Renal cortical epithelial cell (primary cell): ENCODE data around the gene SPOCK1. TPM values are rescaled to one million over a fixed set of nuclear protein-coding genes. Genes with fewer than 3 reads are reported as not detected.

Source experiments
- DNase-seq: peaks from one replicate; pipeline ENCODE4 v3.0.0-alpha.2; 2011; ENCODE audit warnings: low read depth
- total RNA-seq: library from RNA; depleted of rRNA; stranded (reverse); fragments of >200 nt; gene quantifications from 2 replicates; pipeline ENCODE4 v1.2.3, GENCODE V29; 2014

The SPOCK1 gene
- total RNA-seq, 1 donor from 2014 or later = 224 TPM

DNA sequence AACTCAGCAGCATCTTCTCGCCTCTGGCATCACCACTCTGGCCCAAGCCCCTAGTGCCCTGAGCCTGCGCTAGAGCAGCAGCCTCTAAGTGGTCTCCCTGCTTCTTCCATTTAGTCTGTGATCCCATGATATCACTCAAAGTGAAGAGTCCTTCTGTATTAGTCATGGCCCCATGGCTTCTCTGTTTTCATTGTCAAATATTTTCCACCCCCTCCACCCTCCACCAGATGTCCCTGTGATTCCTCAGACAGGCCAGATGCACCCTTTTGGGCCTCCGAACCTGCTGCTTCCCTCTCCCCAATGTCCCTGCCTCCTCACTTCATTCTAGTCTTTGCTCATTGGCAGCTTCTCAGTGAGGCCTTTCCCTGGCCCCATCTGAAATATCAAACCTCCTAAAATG lies 299.2 kb downstream of the SPOCK1 start:
- no peak for DNase-seq

DNA sequence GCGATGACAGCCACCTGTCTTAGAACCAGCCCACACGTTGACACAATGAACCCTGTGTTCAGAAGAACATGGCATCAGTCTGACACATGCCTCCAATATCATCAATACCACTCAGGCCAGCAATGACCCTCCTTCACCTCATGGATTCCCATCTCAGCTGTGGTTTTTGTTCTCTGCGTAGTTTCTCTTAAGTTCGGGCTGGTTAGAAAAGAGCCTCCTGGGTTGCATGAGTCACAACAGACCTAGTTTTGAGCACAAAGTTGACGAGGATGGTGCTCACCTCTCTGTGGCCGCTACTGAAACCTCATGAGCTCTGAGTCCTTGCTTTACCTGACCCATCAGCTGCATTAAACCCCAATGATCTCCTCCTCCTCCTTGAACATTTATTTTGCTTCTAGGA lies 299.9 kb downstream of the SPOCK1 start:
- no peak for DNase-seq

DNA sequence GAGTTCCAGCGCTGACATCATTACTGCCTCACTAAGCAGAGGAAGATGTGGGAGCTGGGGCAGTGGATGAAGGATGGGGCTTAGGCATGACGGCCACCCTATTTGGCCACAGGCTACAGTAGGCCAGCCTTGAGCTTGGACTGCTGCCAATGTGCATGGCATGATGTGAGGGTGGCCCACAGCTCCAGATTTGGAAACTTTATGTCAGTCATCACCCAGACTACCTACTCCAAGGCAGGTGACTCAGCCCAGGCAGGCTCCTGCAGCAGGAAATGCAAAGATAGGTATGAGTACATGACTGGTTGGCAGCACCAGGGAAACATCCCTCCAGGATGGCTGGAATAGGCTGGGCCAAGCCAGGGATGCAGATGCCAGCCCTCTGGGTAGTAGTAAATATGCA lies 303.6 kb downstream of the SPOCK1 start:
- DNase-seq = peak; percentile 72

DNA sequence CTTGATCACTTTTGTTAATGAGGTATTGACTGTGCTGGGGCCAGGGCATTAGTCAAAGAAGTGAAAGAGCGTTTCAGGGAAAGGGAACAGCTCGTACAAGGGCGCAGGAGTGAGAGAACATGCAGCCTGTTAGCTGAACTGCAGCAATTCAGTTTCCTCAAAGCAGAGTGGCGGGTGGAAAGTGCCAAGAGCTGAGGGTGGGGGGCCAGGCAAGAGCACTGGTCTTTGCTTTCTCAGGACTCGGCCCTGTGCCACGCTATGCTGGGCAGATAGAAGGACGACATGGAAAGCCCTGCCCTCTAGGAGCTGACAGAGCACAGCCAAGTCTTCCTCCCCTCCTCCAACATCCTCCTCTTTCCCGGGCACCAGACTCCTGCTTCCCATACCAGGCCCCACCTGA lies 304.8 kb downstream of the SPOCK1 start:
- no peak for DNase-seq

DNA sequence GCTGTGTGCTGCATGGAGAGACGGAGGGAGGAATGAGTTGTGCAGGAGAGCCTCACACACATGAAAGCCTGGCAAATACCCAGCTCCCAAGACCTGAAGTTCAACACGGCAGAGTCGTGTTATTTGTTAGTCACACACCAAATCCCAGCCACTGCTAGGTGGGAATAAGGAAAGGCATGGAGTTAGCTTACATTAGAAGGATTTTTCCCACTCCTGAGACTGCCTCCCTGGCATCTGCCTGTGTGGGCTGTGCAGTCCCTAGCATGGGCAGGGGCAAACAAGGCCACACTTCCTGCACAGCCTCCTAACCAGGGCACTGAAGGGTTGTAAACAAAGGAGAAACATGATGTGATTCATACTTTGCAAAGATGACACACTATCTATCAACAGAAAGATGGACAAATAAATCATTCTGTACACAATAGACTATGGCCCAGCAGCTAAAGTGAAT lies 306.8 kb downstream of the SPOCK1 start:
- peak; percentile 83 for DNase-seq

DNA sequence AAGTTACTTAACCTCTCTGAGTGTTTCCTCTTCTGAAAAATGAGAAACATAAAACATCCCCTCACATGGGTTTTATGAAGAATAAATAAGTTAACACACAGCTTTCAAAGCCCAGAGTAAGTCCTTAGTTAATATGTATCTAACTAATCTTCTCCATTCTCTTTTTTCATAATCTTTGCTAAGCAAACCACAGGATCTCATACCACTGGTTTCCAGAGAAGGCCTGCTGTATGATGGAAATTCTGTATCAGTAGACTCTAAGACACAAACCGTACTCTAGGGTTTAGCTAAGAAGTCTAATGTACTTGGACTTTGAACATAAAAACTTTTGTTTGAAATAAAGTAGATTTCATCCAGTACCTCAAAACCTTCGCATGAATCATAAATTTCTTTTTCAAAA lies 307.9 kb downstream of the SPOCK1 start:
- peak; percentile 59 for DNase-seq

DNA sequence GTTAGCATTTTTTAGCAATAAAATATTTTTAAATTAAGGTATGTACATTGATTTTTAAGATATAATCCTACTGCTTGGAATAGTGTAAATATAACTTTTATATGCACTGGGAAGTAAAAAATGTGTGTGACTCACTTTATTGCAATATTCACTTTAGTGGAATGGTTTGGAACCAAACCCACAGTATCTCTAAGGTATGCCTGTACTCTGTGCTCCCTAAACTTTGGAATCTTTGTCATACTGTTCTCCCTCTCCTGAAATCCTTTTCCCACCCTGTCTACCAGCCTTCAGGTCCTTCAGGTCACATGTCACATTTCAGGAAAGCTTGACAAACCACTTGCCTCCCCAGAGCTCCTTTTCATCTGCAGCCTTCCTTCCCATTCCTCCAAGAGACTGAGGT lies 308.7 kb downstream of the SPOCK1 start:
- peak; percentile 63 for DNase-seq

DNA sequence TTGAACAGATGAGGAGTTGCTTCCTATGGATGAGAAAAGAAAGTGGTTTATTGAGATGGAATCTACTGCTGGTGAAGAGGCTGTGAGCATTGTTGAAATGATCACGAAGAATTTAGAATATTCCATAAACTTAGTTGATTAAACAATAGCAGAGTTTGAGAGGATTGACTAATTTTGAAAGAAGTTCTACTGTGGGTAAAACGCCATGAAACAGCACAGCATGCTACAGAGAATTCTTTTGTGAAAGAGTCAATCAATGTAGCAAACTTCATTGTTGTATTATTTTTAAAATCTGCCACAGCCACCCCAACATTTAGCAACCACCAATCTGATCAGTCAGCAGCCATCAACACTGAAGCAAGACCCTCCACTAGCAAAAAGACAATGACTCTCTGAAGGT lies 309.1 kb downstream of the SPOCK1 start:
- DNase-seq = peak; percentile 18

DNA sequence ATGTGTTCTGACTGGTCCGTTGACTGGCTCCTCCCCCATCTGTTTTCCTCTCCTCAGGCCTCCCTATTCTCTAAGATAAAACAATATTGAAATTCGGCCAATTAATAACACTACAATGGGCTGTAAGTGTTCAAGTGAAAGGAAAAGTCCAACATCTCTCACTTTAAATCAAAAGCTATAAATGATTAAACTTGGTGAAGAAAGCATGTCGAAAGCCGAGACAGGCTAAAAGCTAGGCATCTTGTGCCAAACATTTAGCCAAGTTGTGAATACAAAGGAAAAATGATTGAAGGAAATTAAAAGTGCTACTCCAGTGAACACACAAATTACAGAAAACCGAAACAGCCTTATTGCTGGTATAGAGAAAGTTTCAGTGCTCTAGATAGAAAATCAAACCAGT lies 310.6 kb downstream of the SPOCK1 start:
- peak; percentile 72 for DNase-seq

DNA sequence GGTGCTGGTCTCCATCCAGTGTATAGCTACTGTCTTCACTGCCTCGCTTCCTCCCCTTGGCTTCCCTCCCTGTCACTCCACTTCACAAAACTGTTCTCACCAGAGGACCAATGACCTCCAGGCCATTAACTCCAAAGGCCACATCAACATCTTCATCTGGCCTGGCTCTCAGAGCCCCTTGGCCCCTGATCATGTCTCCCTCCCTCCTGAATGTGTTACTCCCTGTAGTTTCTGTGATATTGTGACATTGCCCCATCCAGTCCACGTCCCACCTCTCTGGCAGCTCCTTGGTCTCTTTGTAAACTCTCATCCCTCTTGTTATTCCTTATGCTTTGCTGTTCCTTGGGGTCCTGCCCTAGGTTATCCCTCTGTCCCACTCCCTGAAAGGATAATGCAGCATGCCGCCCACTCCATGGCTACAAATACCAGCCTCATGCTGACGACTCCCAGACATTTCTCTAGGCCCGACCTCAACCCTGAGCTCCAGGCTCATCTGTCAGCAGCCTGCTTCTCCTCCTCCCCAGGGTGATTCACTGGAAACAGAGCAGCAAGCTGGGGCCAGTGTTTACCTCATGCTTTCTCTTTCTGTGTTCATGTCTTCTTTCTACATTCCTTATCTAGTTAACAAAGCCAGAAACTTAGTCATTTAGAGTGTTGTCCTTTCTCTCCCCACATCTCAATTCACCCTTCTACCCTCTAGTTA lies 312.2 kb downstream of the SPOCK1 start:
- peak; percentile 75 for DNase-seq

DNA sequence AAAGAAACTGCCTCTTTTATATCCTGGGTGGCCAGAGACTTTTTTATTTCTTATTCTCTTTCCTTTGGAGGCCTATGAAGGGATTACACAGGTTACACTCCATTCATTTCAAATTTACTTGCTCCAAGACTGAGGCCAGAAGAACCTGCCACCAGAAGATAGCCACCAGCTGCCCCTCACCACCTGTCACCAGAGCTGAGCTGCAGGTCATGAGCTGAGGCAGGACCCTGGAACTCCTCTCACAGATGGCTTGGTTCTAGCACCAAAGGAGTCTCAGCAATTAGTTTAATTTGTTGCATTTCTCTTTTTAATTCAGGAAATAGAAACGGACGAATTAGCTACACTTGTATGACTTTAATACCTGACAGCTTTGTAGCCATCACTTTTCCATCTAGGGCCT lies 313.9 kb downstream of the SPOCK1 start:
- no peak for DNase-seq

DNA sequence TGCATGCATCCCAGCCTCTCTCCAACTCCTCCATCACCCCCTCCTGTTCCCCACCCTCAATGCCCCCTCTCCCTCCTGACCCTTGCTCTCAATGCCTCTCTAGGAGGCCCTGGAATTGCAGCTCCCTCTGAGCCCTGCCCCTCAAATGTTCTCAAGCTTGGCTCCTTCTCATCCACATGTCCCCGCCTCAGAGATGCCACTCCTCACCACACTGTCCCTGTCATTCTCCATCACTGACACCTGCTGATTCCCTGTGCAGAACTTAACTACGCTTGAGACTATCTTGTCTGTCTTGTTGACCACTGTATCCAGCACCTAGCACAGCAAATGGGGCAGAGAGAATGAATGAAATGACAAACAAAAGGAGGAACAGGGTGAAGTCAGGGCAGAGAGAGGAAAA lies 314.4 kb downstream of the SPOCK1 start:
- DNase-seq = no peak

DNA sequence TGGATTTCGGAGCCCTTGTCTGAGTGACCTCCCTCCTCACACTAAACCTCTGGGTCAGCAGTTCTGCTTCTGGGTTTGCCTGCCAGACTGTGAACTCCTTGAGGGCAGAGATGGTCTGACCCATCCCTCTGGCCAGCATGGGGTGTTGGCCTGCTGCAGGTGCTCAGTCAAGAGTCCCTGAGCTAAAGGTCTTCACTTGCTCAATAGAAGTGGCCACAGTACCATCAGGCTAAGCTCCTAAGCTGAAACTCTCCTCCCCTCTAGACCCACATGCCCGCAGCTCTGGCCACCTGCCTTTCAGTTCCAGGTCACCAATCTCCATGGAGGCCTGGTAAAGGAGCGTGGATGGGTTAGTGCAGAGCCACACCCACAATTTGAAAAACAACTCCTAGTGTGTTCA lies 316.6 kb downstream of the SPOCK1 start:
- no peak for DNase-seq

DNA sequence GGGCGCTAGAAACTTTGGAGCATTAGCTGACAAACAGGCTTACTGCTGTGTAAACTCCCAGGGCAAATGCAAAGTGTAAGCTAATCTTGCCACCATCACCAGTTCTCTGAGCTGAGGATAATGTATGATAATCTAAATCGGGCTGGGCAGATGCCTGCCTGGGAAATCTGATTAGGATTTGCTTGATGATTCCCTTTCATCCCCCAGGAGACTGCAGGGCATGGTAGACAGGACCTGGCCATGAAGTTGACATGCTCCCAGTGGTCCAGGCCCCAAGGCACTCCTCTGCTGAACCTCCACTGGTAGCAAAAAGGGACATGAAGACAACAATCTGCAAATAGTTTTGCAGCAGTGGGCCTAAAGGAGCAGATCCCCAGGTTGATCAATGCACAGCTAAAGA lies 317.5 kb downstream of the SPOCK1 start:
- no peak for DNase-seq

DNA sequence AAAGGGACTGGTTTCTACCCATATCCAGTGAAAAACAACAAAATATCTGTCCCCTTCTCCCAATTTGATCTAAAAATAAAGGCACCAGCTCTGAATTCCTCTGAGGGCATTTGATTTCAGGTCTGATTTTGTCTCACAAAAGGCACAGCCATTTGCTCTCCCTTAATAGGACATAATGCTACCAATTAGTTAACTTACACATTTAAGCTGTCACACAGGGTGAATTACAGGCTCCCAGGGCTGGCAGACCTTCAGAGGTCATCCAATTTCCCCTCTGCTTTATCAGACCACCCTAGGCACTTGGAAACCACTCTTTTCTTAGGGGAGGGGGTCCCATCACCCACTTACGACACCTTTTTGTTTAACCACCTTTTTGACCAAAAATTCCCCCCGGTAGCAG lies 319.9 kb downstream of the SPOCK1 start:
- DNase-seq = no peak

DNA sequence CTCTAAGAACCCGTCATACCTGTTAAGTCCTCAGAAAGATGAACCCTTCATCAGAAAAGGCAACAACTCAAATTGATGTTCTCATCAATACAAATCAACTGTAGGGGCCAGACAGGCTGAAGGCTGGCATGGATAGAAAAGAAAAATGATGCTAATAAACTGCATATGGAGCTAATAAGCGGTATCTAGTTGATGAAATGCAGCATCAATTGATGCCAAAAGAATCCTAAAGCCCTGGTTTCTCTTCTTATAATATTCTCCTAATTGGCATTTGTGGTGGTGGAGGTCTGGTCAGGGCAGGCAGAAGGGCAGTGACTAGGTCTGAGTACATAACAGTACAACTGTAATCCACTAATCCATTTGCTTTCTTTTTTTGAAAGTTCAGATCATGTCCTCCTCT lies 322.5 kb downstream of the SPOCK1 start:
- DNase-seq = no peak

DNA sequence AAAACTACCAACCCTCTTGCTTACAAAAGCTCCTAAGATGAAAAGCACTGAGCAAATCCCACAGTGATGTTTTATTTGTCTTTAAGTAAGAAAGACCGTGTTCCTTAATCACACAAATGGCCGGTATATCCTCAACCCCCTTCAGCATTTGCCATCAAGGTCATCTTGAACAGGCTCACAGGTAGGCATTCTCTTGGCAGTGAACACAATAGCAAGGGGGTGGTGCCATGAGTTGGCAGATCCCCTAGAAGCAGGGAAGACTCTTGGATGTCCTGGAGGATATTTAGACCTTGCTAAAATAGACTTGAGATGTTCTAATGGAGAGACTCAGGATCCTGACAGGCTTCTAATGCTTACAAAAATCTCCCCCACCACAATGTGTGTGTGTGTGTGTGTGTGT lies 323.0 kb downstream of the SPOCK1 start:
- no peak for DNase-seq

DNA sequence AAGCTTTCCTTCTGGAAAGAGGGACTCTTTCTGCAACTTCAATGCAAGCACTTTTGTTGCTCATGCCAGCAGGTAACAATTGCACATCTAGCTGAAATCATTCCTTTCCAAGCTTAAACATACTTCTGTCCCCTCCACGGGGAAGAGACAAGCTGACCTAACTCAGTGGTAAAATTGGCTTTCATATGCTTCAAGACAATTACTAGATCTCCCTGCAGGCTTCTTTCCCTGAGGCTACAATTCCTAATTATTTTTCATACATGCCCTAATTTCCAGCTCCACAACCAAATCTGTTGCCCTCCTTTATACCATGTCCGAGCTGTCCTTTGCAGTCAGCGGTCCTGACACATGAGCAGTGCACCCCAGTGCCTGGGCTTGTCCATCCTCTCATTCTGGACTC lies 324.9 kb downstream of the SPOCK1 start:
- DNase-seq = no peak

DNA sequence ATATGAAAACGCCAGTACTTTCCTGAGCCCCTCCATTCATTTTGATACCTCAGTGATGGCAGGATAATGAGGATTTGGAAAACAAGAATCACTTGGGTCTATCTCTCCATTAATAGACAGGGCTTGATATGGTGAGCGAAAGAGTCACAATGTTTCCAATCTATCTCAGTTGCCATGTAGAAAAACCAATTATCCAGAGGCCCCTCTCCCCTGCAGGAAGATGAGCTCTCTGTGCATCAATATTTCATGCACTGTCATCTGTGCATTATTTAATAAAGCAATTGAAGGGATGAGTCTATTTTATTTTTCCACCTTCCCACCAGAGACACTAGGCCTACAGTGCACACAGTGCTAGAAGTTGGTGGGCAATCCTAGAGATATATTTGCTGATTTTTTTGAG lies 326.9 kb downstream of the SPOCK1 start:
- no peak for DNase-seq

DNA sequence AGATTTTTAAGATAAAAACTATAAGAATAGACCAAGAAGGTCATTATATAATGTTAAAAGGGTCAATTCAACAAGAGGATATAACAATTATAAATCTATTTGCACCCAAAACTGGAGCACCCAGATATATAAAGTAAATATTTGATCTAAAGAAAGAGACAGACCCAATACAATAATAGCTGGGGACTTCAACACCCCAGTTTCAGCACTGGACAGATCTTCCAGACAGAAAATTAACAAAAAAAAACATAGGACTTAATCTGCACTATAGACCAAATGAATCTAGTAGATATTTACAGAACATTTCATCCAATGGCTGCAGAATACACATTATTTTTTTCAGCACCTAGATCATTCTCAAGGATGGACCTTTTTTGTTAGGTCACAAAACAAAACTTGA lies 331.9 kb downstream of the SPOCK1 start:
- DNase-seq = no peak

DNA sequence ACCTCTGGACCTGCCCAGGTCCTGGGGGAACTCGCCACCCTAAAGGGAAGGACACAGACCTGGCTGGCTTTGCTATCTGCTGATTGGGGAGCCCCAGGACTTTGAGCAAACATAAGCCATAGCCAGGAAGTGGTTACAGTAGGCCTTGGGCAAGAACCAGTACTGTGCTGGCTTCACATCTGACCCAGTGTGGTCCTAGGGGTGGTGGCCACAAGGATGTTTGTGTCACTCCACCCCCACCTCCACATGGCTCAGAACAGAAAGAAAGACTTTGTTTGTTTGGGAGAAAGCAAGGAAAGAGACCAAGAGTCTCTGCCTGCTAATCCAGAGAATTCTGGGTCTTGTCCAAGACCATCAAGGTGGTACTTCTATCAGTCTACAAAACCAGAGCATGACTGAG lies 334.2 kb downstream of the SPOCK1 start:
- DNase-seq = no peak

DNA sequence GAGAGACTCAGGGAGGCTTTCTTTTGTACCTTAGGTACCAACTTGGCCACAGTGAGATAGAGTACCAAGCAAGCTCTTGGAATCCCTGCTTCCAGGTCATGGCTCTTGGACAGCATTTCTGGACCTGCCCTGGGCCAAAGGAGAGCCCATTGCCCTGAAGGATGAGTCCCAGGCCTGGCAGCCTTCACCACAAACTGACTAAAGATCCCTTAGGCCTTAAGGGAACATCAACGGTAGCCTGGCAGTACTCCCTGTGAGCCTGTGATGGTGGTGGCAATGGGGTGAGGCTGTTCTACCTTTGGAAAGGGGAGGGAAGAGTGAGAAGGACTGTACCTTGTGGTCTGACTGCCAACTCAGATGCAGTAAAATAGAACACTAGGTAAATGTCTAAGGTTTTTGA lies 334.6 kb downstream of the SPOCK1 start:
- DNase-seq = no peak

DNA sequence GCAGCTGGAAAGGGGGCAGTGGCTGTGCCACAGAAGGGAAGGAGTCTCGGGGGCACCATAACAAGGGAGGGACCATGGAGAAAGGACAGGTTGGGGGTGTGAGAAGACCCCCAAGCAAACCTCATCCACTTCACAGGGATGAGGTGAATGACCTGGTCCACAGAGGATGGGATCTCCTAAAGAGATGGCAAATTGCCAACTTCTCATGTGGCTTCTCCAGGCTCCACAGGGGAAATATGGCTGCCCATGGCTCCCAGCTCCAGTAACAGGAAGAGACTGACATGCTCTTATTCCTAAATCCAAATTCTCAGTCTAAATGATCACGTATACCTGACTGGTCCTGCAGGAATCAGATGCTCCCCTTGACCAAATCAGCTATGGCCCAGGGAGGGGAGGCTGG lies 340.4 kb downstream of the SPOCK1 start:
- DNase-seq = no peak

DNA sequence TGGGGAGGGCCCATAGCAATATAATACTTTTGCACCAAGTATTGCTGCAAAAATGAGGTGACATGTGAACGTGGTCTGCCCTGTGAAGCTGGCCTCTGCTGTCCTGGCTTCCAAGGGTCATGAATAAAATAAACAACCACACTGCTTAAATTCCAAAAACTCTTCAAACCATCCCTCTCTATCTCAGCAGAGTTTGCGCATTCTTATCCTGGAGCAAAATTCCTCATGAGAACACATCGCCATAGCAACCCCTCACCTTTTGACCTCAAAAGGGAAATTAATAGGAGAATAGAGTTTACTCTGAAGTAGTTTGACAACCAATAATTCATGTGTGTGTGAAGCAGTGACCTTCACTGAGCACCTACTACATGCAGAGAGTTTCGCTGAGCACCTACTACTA lies 342.9 kb downstream of the SPOCK1 start:
- DNase-seq = no peak
